ENCODE results near the gene HNRNPUL1. TPM values are rescaled to one million over a fixed set of nuclear protein-coding genes. Genes with fewer than 3 reads are reported as not detected.
A peak's percentile ranks its signal among the peaks of the same experiment; 100 is the strongest.

HNRNPUL1 gene
- total RNA-seq, 1 donor from 2014 or later, result 116 TPM

- peak overlapping the region; percentile 95 for H3K27ac ChIP-seq
- intact Hi-C loops (cut with DNase I), result loop anchor here (5.0 kb wide), 1 partner anchor 34 kb away; no protein-coding TSS in a partner anchor
- H3K4me1 ChIP-seq, result peaks cover 35% of the 10 kb centered on the region
- peak overlapping the region; percentile 61 to 80 for H3K4me3 ChIP-seq
- no peaks in the 10 kb centered on the region for H3K27me3 ChIP-seq
- TF ChIP-seq CTCF (IDR thresholded peaks at IDR 0.05) (no peak), POLR2A (IDR thresholded peaks at IDR 0.05) (no peak), POLR2AphosphoS5 (IDR thresholded peaks at IDR 0.05; ENCODE audit: insufficient read depth in 1 of 2, low read depth in 1 of 2) (no peak)
- no peaks in the 10 kb centered on the region for H3K9me3 ChIP-seq
- H3K36me3 ChIP-seq, result peaks cover 0 to 24% of the 10 kb centered on the region in 2 donors
- no peak for DNase-seq (ENCODE audit: extremely low spot score in 2 of 2)
Observed at GRCh38 chr19:41350735-41351338, 86.7 kb downstream of the HNRNPUL1 start.

- TF ChIP-seq POLR2AphosphoS5 (IDR thresholded peaks at IDR 0.05; ENCODE audit: insufficient read depth in 1 of 2, low read depth in 1 of 2) (peak; percentile 54 to 80), CTCF (IDR thresholded peaks at IDR 0.05) (no peak), POLR2A (IDR thresholded peaks at IDR 0.05) (peak in 1 of 2 donors; percentile 25)
- DNase-seq (ENCODE audit: extremely low spot score in 2 of 2), result no peak
- Histone ChIP-seq H3K4me3 (peak overlapping the region; percentile 61 to 80), H3K9me3 (no peaks in the 10 kb centered on the region), H3K27me3 (no peaks in the 10 kb centered on the region), H3K27ac (peak overlapping the region; percentile 95), H3K4me1 (peaks cover 35% of the 10 kb centered on the region), H3K36me3 (peaks cover 0 to 17% of the 10 kb centered on the region in 2 donors)
- intact Hi-C loops (cut with DNase I), result loop anchor here (5.0 kb wide), 1 partner anchor 34 kb away; no protein-coding TSS in a partner anchor
Observed at GRCh38 chr19:41351339-41352245, 87.4 kb downstream of the HNRNPUL1 start.

- no peak for TF ChIP-seq CTCF (IDR thresholded peaks at IDR 0.05)
- TF ChIP-seq POLR2AphosphoS5 (IDR thresholded peaks at IDR 0.05; ENCODE audit: insufficient read depth in 1 of 2, low read depth in 1 of 2), result no peak
- no peak for TF ChIP-seq POLR2A (IDR thresholded peaks at IDR 0.05)
- peak overlapping the region; percentile 95 for H3K27ac ChIP-seq
- no peaks in the 10 kb centered on the region for H3K9me3 ChIP-seq
- peak overlapping the region; percentile 61 to 80 for H3K4me3 ChIP-seq
- H3K27me3 ChIP-seq, result no peaks in the 10 kb centered on the region
- H3K4me1 ChIP-seq, result peaks cover 35% of the 10 kb centered on the region
- intact Hi-C loops (cut with DNase I), result loop anchor here (5.0 kb wide), 1 partner anchor 35 kb away; no protein-coding TSS in a partner anchor
- no peak for DNase-seq (ENCODE audit: extremely low spot score in 2 of 2)
- H3K36me3 ChIP-seq, result peaks cover 0 to 10% of the 10 kb centered on the region in 2 donors
Observed at GRCh38 chr19:41352279-41352608, 88.1 kb downstream of the HNRNPUL1 start.

GRCh38 chr19:41352609-41353465 lies 88.7 kb downstream of the HNRNPUL1 start:
- Histone ChIP-seq H3K4me1 (peaks cover 35% of the 10 kb centered on the region), H3K27me3 (no peaks in the 10 kb centered on the region), H3K27ac (peak overlapping the region; percentile 95), H3K4me3 (peak overlapping the region; percentile 61 to 80), H3K9me3 (no peaks in the 10 kb centered on the region), H3K36me3 (peaks cover 0 to 4% of the 10 kb centered on the region in 2 donors)
- intact Hi-C loops (cut with DNase I), result loop anchor here (5.0 kb wide), 1 partner anchor 36 kb away; no protein-coding TSS in a partner anchor
- no peak for DNase-seq (ENCODE audit: extremely low spot score in 2 of 2)
- no peak for TF ChIP-seq POLR2A (IDR thresholded peaks at IDR 0.05)
- TF ChIP-seq POLR2AphosphoS5 (IDR thresholded peaks at IDR 0.05; ENCODE audit: insufficient read depth in 1 of 2, low read depth in 1 of 2), result peak in 1 of 2 donors; percentile 44
- TF ChIP-seq CTCF (IDR thresholded peaks at IDR 0.05), result peak in 2 of 3 experiments; percentile 31 to 44

Data from vagina (tissue), 2 donors.